Sigmoid colon (tissue), 3 donors: ENCODE results near the gene UBL4B.

ENCODE experiments used
- CTCF ChIP-seq, 4 experiments: fragments of 450-650 bp in 3 of 4; fragments of 200-600 bp in 1 of 4; IDR thresholded peaks; one replicate each; pipeline ENCODE4 v1.5.1; 2016 to 2019; ENCODE audit warnings: antibody characterized with exemption in 4 of 4, mild to moderate bottlenecking in 3 of 4, moderate library complexity in 2 of 4
- POLR2A ChIP-seq, 2 donors: fragments of 450-650 bp; IDR thresholded peaks; one replicate each; pipeline ENCODE4 v1.6.1; 2016; ENCODE audit warnings: antibody characterized with exemption in 2 of 2, mild to moderate bottlenecking in 2 of 2, moderate library complexity in 2 of 2

- TF ChIP-seq CTCF (IDR thresholded peaks at IDR 0.05) = no peak
- no peak for TF ChIP-seq POLR2A (IDR thresholded peaks at IDR 0.05)
These were observed 26.6 kb upstream of the UBL4B start for GRCh38 chr1:110085671-110086070.
